CD14-positive monocyte (primary cell): ENCODE data around the gene NPM1. TPM values are rescaled to one million over a fixed set of nuclear protein-coding genes. Genes with fewer than 3 reads are reported as not detected.

Source experiments
- DNase-seq, 3 donors: peaks; one replicate each; pipeline ENCODE4 v3.0.0-alpha.2; 2011 to 2022
- H2AFZ ChIP-seq: 2 replicates; pipeline ENCODE4 v1.6.0; 2012; ENCODE audit warnings: mild to moderate bottlenecking, low read depth, low read length, inconsistent platforms; ENCODE audit not compliant: insufficient read depth, poor library complexity, severe bottlenecking
- H3K27ac ChIP-seq, 2 donors: 1 replicate in 1 of 2; 2 replicates in 1 of 2; pipeline ENCODE4 v1.5.1; 2012 to 2013; ENCODE audit warnings: low read length in 2 of 2, control low read depth in 1 of 2, inconsistent platforms in 1 of 2, low read depth in 1 of 2, mild to moderate bottlenecking in 1 of 2
- H3K27me3 ChIP-seq, 2 donors: one replicate each; pipeline versions ENCODE4 v1.6.0 to v1.6.1; 2011 to 2013; ENCODE audit warnings: low read length in 2 of 2; ENCODE audit not compliant: control insufficient read depth in 2 of 2, insufficient read depth in 2 of 2
- H3K36me3 ChIP-seq, 2 donors: replicated peaks in 1 of 2; 1 replicate in 1 of 2; 2 replicates in 1 of 2; pipeline versions ENCODE4 v1.5.1 to v1.6.1; 2012 to 2013; ENCODE audit warnings: low read length in 2 of 2, control low read depth in 1 of 2, inconsistent platforms in 1 of 2, mild to moderate bottlenecking in 1 of 2; ENCODE audit not compliant: insufficient read depth in 2 of 2, control insufficient read depth in 1 of 2
- H3K4me1 ChIP-seq, 2 donors: 1 replicate in 1 of 2; 2 replicates in 1 of 2; pipeline versions ENCODE4 v1.5.1 to v1.6.1; 2012 to 2013; ENCODE audit warnings: low read length in 2 of 2, control low read depth in 1 of 2, inconsistent platforms in 1 of 2, mild to moderate bottlenecking in 1 of 2, moderate library complexity in 1 of 2; ENCODE audit not compliant: insufficient read depth in 2 of 2, control insufficient read depth in 1 of 2
- H3K4me2 ChIP-seq: replicated peaks from 2 replicates; pipeline ENCODE3; 2012; ENCODE audit warnings: low read length, moderate library complexity, mild to moderate bottlenecking; ENCODE audit not compliant: poor library complexity, severe bottlenecking; ENCODE audit errors: extremely low read depth
- H3K4me3 ChIP-seq, 3 experiments: fragments of 200-600 bp in 1 of 3; sonication (generic) in 1 of 3; replicated peaks in 1 of 3; 1 replicate in 2 of 3; 2 replicates in 1 of 3; pipeline ENCODE4 v1.5.1; 2011 to 2013; ENCODE audit warnings: low read length in 3 of 3, mild to moderate bottlenecking in 3 of 3, control low read depth in 2 of 3, low read depth in 2 of 3, inconsistent platforms in 1 of 3, moderate library complexity in 1 of 3
- H3K79me2 ChIP-seq: 2 replicates; pipeline ENCODE4 v1.6.0; 2012; ENCODE audit warnings: mild to moderate bottlenecking, control low read depth, inconsistent platforms, low read length, moderate library complexity; ENCODE audit not compliant: insufficient read depth
- H3K9ac ChIP-seq: 2 replicates; pipeline ENCODE4 v1.6.0; 2017; ENCODE audit warnings: low read length, mild to moderate bottlenecking; ENCODE audit not compliant: insufficient read depth, poor library complexity, severe bottlenecking
- H3K9me3 ChIP-seq, 2 donors: replicated peaks in 1 of 2; 1 replicate in 1 of 2; 2 replicates in 1 of 2; pipeline versions ENCODE4 v1.5.1 to v1.6.1; 2012 to 2013; ENCODE audit warnings: low read length in 2 of 2, control low read depth in 1 of 2; ENCODE audit not compliant: control insufficient read depth in 1 of 2, insufficient read depth in 1 of 2
- H4K20me1 ChIP-seq: 2 replicates; pipeline ENCODE4 v1.6.0; 2012; ENCODE audit warnings: mild to moderate bottlenecking, low read length, control low read depth, moderate library complexity; ENCODE audit not compliant: insufficient read depth
- H3K27ac Mint-ChIP-seq, 7 donors: one replicate each; pipeline ENCODE4 v1.8.0; 2020; ENCODE audit warnings: mild to moderate bottlenecking in 7 of 7, mixed read lengths in 7 of 7, moderate library complexity in 6 of 7, inconsistent platforms in 2 of 7
- H3K27me3 Mint-ChIP-seq, 3 donors: one replicate each; pipeline ENCODE4 v1.8.0; 2021 to 2022; ENCODE audit warnings: low read depth in 3 of 3, mild to moderate bottlenecking in 3 of 3, mixed read lengths in 3 of 3, moderate library complexity in 3 of 3, inconsistent platforms in 1 of 3
- H3K36me3 Mint-ChIP-seq, 2 donors: one replicate each; pipeline ENCODE4 v1.8.0; 2020; ENCODE audit warnings: mixed read lengths in 2 of 2, inconsistent platforms in 1 of 2, mild to moderate bottlenecking in 1 of 2
- H3K4me1 Mint-ChIP-seq: one replicate; pipeline ENCODE4 v1.8.0; 2020; ENCODE audit warnings: mild to moderate bottlenecking, mixed read lengths
- H3K4me3 Mint-ChIP-seq, 2 donors: one replicate each; pipeline ENCODE4 v1.8.0; 2020; ENCODE audit warnings: mild to moderate bottlenecking in 2 of 2, mixed read lengths in 2 of 2, moderate library complexity in 1 of 2
- H3K9me3 Mint-ChIP-seq, 7 donors: one replicate each; pipeline ENCODE4 v1.8.0; 2020 to 2022; ENCODE audit warnings: mixed read lengths in 7 of 7, mild to moderate bottlenecking in 6 of 7, moderate library complexity in 6 of 7, inconsistent platforms in 2 of 7
- CTCF ChIP-seq: fragments of 200-600 bp; IDR thresholded peaks from one replicate; pipeline ENCODE4 v1.8.0; 2022; ENCODE audit warnings: antibody characterized with exemption, mild to moderate bottlenecking
- WGBS: methylation state at CpG from one replicate; pipeline ENCODE4 v1.1.5; 2013; ENCODE audit warnings: missing lambda C conversion rate; ENCODE audit not compliant: insufficient coverage; 5-methylcytosine and 5-hydroxymethylcytosine counted together
- intact Hi-C, 2 donors: fragments of 100-400 bp; cut with micrococcal nuclease; formaldehyde crosslinking; loops; one replicate each; pipeline versions ENCODE4 v1.15.0 to v1.15.1; 2023
- polyA plus RNA-seq, 3 donors: library from polyadenylated mRNA; depleted of rRNA in 1 of 3; unstranded in 2 of 3; stranded (reverse) in 1 of 3; fragments of 300-500 nt in 2 of 3; fragments of >200 nt in 1 of 3; fragmentation: Illumina TruSeq in 2 of 3; gene quantifications; 1 replicate in 2 of 3; 2 replicates in 1 of 3; pipeline ENCODE4 v1.2.3, GENCODE V29; 2012 to 2021

NPM1 gene
- polyA plus RNA-seq, 3 donors, result 102 to 191 (median 188) TPM

GRCh38 chr5:171365351-171365750 lies 22.3 kb upstream of the NPM1 start:
- no peak overlapping the region for H2AFZ ChIP-seq
- intact Hi-C loops, result no loop called here

GRCh38 chr5:171366645-171367044 lies 21.0 kb upstream of the NPM1 start:
- Histone ChIP-seq H2AFZ (no peak overlapping the region), H3K79me2 (no peaks in the 10 kb centered on the region), H3K27me3 (peaks cover 0 to 2% of the 10 kb centered on the region in 2 donors), H3K36me3 (no peaks in the 10 kb centered on the region), H3K27ac (no peak overlapping the region), H3K9me3 (no peaks in the 10 kb centered on the region), H3K4me3 (no peak overlapping the region), H4K20me1 (no peaks in the 10 kb centered on the region), H3K9ac (no peak overlapping the region), H3K4me2 (no peak overlapping the region), H3K4me1 (peaks cover 7 to 12% of the 10 kb centered on the region in 2 donors)
- Mint-ChIP-seq H3K27me3 (peaks cover 11 to 20% (median 19%) of the 10 kb centered on the region in 3 donors), H3K4me3 (no peak overlapping the region), H3K9me3 (no peaks in the 10 kb centered on the region), H3K27ac (no peak overlapping the region), H3K36me3 (no peaks in the 10 kb centered on the region), H3K4me1 (peaks cover 24% of the 10 kb centered on the region)
- no peak for DNase-seq
- no peak for TF ChIP-seq CTCF
- intact Hi-C loops, result no loop called here
- WGBS, result 94% methylated on average over 3 of the region's 5 CpGs

More at GRCh38 chr5:171365351-171365750, 22.3 kb upstream of the NPM1 start:
- H3K79me2 ChIP-seq, result no peaks in the 10 kb centered on the region
- no peaks in the 10 kb centered on the region for H3K36me3 ChIP-seq
- H3K27ac ChIP-seq, result no peak overlapping the region
- Mint-ChIP-seq H3K36me3 (no peaks in the 10 kb centered on the region), H3K4me3 (no peak overlapping the region), H3K4me1 (peaks cover 24% of the 10 kb centered on the region), H3K9me3 (no peaks in the 10 kb centered on the region), H3K27ac (no peak overlapping the region), H3K27me3 (peaks cover 11 to 15% (median 13%) of the 10 kb centered on the region in 3 donors)
- H3K27me3 ChIP-seq, result peaks cover 0 to 2% of the 10 kb centered on the region in 2 donors
- H3K4me3 ChIP-seq, result no peak overlapping the region
- H3K9ac ChIP-seq, result no peak overlapping the region
- no peaks in the 10 kb centered on the region for H4K20me1 ChIP-seq
- no peak for DNase-seq
- no peak overlapping the region for H3K4me2 ChIP-seq
- no peaks in the 10 kb centered on the region for H3K9me3 ChIP-seq
- WGBS, result 40% methylated on average over 5 of the region's 7 CpGs
- TF ChIP-seq CTCF, result peak; percentile 24
- H3K4me1 ChIP-seq, result peaks cover 7 to 12% of the 10 kb centered on the region in 2 donors
